Activated CD8-positive, alpha-beta memory T cell treated with anti-CD3 and anti-CD28 coated beads, Interleukin-2, amount 10 ng/mL, durations not matched to agents 7 days and 5 days (primary cell): ENCODE data around the gene DNAJB11. TPM values are rescaled to one million over a fixed set of nuclear protein-coding genes. Genes with fewer than 3 reads are reported as not detected.

ENCODE experiments used
- ATAC-seq: fragments of 150-1000 bp; cut with Tn5 transposase; one replicate; pipeline ENCODE4 v1.10.0; 2021; ENCODE audit warnings: moderate library complexity
- CTCF ChIA-PET: fragments of 350-600 bp; sonication (Branson Sonifier 250); formaldehyde crosslinking; loops from one replicate; lab custom pipeline; 2021; ENCODE audit warnings: antibody characterized with exemption; lab: Charles Lee
- DNase-seq: peaks from one replicate; pipeline ENCODE4 v3.0.0-alpha.2; 2020
- H3K27ac Mint-ChIP-seq: one replicate; pipeline ENCODE4 v1.8.0; 2021; ENCODE audit warnings: mild to moderate bottlenecking, mixed read lengths
- H3K27me3 Mint-ChIP-seq: one replicate; pipeline ENCODE4 v1.8.0; 2021; ENCODE audit warnings: mixed read lengths
- H3K36me3 Mint-ChIP-seq: one replicate; pipeline ENCODE4 v1.8.0; 2021; ENCODE audit warnings: mild to moderate bottlenecking, mixed read lengths
- H3K4me1 Mint-ChIP-seq: one replicate; pipeline ENCODE4 v1.8.0; 2021; ENCODE audit warnings: mixed read lengths
- H3K4me3 Mint-ChIP-seq: one replicate; pipeline ENCODE4 v1.8.0; 2021; ENCODE audit warnings: mild to moderate bottlenecking, moderate library complexity, mixed read lengths
- H3K9me3 Mint-ChIP-seq: one replicate; pipeline ENCODE4 v1.8.0; 2022; ENCODE audit warnings: low read depth, mixed read lengths
- total RNA-seq, 2 experiments: library from RNA; stranded (reverse); gene quantifications; one replicate each; pipeline ENCODE4 v1.2.3, GENCODE V29; 2021

The DNAJB11 gene
- total RNA-seq, 2 experiments from 2014 or later = 48.6 to 61.3 TPM

DNA sequence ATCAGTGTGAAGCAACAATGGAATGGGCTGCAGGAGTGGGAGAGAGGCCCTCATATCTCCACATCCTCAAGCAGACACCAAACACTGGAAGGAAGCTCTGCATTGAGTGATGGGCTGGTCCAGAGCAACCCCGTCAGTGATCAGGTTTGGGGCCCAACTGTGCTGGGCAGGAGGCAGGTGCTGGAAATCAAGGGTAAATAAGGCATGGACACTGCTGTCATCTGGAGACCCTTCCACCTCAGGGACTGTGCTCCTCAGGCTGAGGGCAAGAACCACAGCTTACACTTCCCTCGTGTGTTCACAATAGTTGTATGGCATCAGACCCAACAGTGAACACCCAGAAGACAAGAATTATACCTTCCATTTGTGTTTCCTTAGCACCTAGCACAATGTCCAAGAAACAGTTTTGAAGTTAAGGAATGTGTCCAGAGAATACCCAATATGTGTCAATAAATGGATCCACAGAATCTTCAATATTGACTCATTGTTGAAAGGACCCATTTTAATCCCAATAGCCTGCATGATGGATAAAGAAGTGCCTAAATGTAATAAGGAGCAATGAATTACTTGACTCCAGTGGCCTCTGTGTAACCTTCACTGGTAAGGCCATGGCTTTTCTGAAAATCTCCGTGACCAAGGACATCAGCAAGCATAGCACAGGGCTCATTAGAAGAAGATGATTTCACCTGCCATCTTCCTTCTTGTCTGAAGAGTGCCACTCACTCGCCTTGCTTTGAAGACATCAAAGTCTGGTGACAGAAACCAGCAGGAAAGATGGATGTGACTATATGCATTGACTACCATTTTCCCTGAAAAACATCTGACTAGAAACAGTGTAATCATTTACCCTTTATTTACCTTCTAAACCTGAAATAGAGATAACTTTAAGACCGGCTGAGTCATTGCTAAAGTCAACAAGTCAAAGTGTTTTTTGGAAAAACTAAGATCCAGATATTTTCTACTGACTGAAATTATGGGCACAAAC lies 35.3 kb downstream of the DNAJB11 start:
- Mint-ChIP-seq H3K4me3 (no peak overlapping the region), H3K9me3 (no peaks in the 10 kb centered on the region), H3K36me3 (no peaks in the 10 kb centered on the region), H3K27ac (no peak overlapping the region), H3K4me1 (no peaks in the 10 kb centered on the region), H3K27me3 (peaks cover 4% of the 10 kb centered on the region)
- CTCF ChIA-PET = interaction anchor here (1.1 to 3.2 kb wide), 2 partner anchors 9 to 216 kb away, joined by 3 to 20 read pairs; partner anchors contain the start of gene AHSG
- DNase-seq (no peak), ATAC-seq (no peak)

DNA sequence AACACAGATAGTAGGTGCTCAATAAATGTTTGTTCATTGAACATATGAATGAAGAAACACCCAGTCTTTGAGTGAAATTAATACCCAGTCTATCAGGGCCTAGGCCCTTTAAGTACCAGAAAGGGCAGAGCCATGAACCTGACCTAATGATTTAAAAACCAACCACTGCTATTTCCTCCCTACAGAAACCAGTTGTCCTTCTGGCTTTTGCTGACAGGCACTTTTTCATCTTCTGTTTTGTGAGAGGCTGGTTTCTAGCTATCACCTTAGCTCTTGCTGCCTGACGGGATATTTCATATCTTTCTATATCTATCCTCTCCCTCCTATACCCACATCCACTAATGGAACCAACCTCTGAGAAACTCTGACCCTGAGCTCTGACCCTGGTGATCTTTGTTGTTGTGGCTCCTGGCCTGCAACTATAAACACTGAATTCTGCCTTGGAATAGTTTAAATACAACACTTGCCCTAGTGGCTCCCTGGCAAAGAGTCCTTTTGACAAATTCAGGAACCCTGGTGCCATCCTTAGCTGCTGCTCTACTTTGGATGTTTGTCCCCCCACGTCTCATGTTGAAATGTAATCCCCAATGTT lies 38.2 kb downstream of the DNAJB11 start:
- CTCF ChIA-PET = interaction anchor here (1.4 kb wide), 1 partner anchor 8 kb away, joined by 8 read pairs; no protein-coding TSS in a partner anchor
- no peak for ATAC-seq
- H3K27me3 Mint-ChIP-seq = peaks cover 20% of the 10 kb centered on the region

DNA sequence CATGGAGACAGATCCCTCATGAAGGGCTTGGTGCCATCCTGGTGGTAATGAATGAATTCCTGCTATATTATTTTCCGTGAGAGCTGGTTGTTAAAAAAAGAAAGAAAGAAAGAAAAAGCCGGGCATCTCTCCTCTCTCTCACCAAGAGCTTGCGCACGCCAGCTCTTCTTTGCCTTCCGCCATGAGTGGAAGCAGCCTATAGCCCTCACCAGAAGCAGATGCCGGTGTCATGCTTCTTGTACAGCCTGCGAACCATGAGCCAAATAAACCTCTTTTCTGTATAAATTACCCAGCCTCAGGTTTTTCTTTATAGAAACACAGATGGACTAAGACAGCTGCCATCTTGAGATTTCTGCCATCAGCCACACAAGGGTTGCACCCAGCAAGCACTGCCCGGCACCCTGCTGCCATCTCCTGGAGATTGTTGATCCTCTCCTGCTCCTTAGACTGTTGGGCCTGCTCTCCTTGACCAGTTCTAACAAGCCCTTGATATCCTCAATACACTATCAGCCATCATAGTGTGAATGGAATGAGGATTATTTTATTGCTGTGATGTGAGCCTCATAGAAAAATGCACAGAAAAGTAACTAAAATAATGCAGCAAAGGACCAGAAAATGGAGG lies 38.8 kb downstream of the DNAJB11 start:
- Mint-ChIP-seq H3K27me3 (peaks cover 23% of the 10 kb centered on the region), H3K4me3 (no peak overlapping the region), H3K9me3 (no peaks in the 10 kb centered on the region), H3K27ac (no peak overlapping the region), H3K4me1 (peaks cover 1% of the 10 kb centered on the region), H3K36me3 (no peaks in the 10 kb centered on the region)
- CTCF ChIA-PET = interaction anchor here (0.9 to 2.0 kb wide), 3 partner anchors 8 to 212 kb away, joined by 4 to 8 read pairs (median 8); no protein-coding TSS in a partner anchor
- ATAC-seq (no peak), DNase-seq (no peak)

More for the DNA sequence above, 38.2 kb downstream of the DNAJB11 start:
- no peak overlapping the region for H3K4me3 Mint-ChIP-seq
- no peaks in the 10 kb centered on the region for H3K36me3 Mint-ChIP-seq
- DNase-seq = no peak
- H3K4me1 Mint-ChIP-seq = no peaks in the 10 kb centered on the region
- H3K9me3 Mint-ChIP-seq = no peaks in the 10 kb centered on the region
- no peak overlapping the region for H3K27ac Mint-ChIP-seq

DNA sequence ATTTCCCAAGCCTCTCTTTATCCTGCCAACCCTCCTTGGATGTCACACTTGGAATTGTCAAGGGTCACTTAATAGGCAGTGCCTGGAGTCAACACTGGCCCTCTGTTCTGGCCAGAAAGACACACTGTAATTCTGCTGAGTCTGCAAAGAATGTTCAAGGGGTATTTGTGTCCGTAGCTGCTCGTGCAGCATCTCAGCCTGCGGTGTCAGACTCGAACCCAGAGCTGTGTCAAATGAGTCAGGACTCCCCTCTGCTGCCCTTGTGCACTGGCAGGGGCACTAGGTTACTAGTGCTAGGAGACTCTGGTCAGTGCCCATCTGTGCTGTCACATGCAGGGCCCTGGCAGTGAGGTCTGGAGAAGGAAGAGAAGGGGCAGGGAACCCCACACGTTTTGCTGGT lies 41.5 kb downstream of the DNAJB11 start:
- Mint-ChIP-seq H3K36me3 (no peaks in the 10 kb centered on the region), H3K27ac (no peak overlapping the region), H3K9me3 (no peaks in the 10 kb centered on the region), H3K27me3 (peaks cover 27% of the 10 kb centered on the region), H3K4me3 (no peak overlapping the region), H3K4me1 (peaks cover 16% of the 10 kb centered on the region)
- no peak for DNase-seq
- CTCF ChIA-PET = interaction anchor here (8.1 kb wide), 1 partner anchor 208 kb away, joined by 106 read pairs; no protein-coding TSS in a partner anchor
- ATAC-seq = no peak

DNA sequence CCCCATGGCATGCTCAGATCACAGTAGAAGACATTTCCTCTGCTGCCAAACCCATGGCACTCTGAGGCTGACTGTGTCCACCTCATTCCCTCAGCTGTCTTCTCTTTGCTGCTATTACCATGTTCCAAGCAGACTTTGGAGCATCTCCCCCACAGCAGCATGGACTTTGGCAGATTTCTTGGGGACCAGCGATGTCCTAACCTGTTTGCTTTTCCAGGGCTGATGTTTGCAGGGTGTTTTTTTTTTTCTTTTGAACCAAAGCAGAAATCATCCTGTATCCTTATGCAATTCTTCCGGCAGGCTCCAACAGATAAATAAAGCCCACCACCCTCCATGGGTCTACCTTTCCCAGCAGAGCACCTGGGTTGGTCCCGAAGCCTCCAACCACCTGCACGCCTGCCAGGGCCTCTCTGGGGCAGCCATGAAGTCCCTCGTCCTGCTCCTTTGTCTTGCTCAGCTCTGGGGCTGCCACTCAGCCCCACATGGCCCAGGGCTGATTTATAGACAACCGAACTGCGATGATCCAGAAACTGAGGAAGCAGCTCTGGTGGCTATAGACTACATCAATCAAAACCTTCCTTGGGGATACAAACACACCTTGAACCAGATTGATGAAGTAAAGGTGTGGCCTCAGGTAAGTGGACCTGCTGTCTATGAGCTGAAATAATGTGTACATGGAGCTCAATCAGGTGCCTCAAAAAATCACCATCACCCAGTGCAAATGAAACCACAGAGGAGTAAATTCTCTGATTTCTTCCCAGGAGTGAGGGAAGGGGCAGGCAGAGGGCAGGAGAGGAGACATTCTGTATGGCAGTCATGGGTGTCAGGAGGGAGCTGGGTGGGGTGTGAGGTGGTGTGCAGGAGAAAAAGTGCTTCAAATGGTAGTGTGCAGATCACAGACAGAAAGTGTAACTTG lies 42.5 kb downstream of the DNAJB11 start, which contains the start of gene AHSG:
Gene AHSG (plus strand): TSS at position 340 of the 916 bp plus-strand sequence. CDS start 82 bp downstream, at position 422.
- H3K4me3 Mint-ChIP-seq = no peak within 1 kb of the TSS
- H3K4me1 Mint-ChIP-seq = peaks cover 21% of the 10 kb centered on the region
- no peak for DNase-seq
- H3K27ac Mint-ChIP-seq = no peak within 1 kb of the TSS
- H3K36me3 Mint-ChIP-seq = no peaks in the 10 kb centered on the region
- CTCF ChIA-PET = interaction anchor here (1.0 to 8.1 kb wide), 7 partner anchors 9 to 214 kb away, joined by 3 to 106 read pairs (median 16); partner anchors contain the start of gene EIF4A2
- peaks cover 36% of the 10 kb centered on the region for H3K27me3 Mint-ChIP-seq
- ATAC-seq = no peak
- H3K9me3 Mint-ChIP-seq = no peaks in the 10 kb centered on the region

DNA sequence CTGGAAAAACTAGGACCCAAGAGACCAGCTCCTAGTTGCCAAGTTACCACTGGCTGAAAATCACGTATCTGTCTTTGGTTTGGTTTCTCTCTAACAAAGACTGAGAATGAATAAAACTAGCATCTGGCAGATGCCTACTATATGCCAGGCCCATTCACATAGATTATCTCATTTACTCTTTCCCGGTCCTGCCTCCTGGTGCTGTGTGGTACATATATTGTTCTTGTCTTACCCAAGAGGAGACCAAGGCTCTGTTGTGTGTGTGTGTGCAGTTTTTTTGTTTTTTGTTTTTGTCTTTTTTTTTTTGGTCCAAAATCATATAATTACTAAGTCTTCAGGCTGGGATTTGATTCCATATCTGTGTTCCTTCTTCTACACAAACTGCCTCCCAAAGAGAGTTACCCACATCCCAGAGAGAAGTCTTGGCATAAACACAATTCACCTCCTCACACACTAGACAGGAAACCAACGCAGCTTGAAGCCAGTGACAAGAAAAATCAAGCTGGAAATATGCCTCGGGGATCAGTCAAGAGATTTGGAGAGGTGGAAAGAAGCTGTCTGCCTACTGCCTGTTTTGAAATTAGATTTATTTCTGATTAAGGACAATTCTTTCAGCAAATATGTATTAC lies 43.2 kb downstream of the DNAJB11 start:
- Mint-ChIP-seq H3K36me3 (no peaks in the 10 kb centered on the region), H3K27ac (no peak overlapping the region), H3K4me1 (peaks cover 21% of the 10 kb centered on the region), H3K9me3 (no peaks in the 10 kb centered on the region), H3K4me3 (no peak overlapping the region), H3K27me3 (peaks cover 43% of the 10 kb centered on the region)
- ATAC-seq (no peak), DNase-seq (no peak)
- CTCF ChIA-PET = interaction anchor here (1.0 to 8.1 kb wide), 22 partner anchors 9 to 630 kb away, joined by 3 to 106 read pairs (median 7); partner anchors contain the start of genes DNAJB11, EIF4A2 and RPL39L

DNA sequence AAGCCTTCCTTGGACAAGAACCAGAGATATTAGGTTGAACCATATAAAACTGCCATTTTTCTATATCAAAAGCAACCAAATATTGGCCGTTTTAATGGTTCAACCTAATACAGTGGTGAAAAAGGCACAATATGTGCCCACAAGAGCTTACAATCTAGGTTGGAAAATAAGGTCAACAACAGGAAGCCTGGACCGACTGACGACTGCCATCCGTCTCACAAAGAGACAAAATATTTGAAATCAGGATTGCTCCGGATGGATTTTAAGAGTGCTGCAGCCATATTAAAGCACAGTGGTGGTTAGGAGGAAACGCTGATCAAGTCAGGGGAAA lies 43.7 kb downstream of the DNAJB11 start:
- Mint-ChIP-seq H3K4me3 (peak overlapping the region; percentile 11), H3K9me3 (no peaks in the 10 kb centered on the region), H3K27me3 (peaks cover 45% of the 10 kb centered on the region), H3K4me1 (peaks cover 21% of the 10 kb centered on the region), H3K36me3 (no peaks in the 10 kb centered on the region), H3K27ac (no peak overlapping the region)
- CTCF ChIA-PET = interaction anchor here (0.7 to 8.1 kb wide), 40 partner anchors 9 to 670 kb away, joined by 3 to 106 read pairs (median 5); partner anchors contain the start of genes DNAJB11, EIF4A2, RFC4 and RPL39L
- no peak for DNase-seq
- no peak for ATAC-seq

DNA sequence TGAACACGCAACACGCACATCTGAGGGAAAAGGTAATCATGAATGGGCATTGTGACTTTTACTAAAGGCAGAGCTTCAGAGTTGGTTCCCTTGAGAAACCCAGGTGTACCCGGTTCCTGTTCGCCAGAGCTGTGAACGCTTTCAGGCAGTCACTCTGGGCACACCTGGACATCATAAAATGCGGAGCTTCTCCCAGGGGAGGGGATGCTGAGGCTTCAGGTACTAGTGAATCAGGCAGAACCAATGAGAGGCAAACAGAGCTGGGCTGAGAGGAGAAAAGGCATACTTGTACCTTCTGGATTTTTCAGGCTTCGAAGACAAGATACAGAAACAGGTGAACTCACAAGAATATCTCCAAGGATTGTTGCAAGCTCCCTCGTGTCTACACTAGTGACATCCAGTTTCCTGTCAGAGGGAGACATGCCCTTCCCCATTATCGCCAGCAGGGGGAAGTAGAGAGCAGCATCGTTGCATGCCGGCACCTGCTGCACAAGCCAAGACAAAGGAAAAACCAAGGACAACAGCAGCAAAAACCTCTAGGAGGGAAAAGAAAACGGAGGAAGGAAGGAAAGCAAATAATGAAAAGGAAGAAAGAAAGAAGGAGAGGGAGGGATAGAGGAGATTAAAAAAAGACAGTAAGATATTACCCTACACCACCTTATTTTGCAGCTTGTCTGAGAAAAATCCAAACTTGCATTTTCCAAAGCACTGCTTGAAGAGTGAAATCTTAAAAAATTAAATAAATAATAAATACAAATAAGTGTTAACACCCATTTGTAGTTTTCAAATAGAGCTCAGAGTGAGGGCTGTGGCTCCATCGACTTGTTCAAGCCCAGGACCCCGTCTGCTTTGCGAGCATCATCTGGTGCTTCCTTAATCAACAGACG lies 44.3 kb downstream of the DNAJB11 start:
- H3K4me3 Mint-ChIP-seq = peak overlapping the region; percentile 11
- CTCF ChIA-PET = interaction anchor here (0.7 to 8.1 kb wide), 41 partner anchors 8 to 671 kb away, joined by 3 to 106 read pairs (median 5); partner anchors contain the start of genes DNAJB11, EIF4A2, RFC4 and RPL39L
- peak; percentile 83 for DNase-seq
- H3K36me3 Mint-ChIP-seq = no peaks in the 10 kb centered on the region
- H3K27me3 Mint-ChIP-seq = peaks cover 45% of the 10 kb centered on the region
- ATAC-seq = peak; percentile 70
- no peak overlapping the region for H3K27ac Mint-ChIP-seq
- no peaks in the 10 kb centered on the region for H3K9me3 Mint-ChIP-seq
- H3K4me1 Mint-ChIP-seq = peaks cover 21% of the 10 kb centered on the region

DNA sequence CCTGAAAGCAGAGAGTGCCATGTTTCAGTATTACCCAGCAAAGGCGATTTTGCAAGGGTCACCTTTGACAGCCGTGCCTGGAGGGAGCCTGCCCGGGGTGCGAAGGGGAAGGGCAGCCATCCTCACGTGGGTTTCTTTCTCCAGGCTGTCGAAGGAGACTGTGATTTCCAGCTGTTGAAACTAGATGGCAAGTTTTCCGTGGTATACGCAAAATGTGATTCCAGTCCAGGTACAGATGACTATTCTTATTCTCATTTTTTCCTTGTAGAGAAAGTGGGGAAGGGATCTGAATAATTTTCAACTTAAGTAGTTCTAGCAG lies 45.7 kb downstream of the DNAJB11 start:
- peaks cover 21% of the 10 kb centered on the region for H3K4me1 Mint-ChIP-seq
- no peak for ATAC-seq
- H3K9me3 Mint-ChIP-seq = no peaks in the 10 kb centered on the region
- H3K4me3 Mint-ChIP-seq = no peak overlapping the region
- CTCF ChIA-PET = interaction anchor here (0.5 to 8.1 kb wide), 45 partner anchors 9 to 672 kb away, joined by 3 to 106 read pairs (median 5); partner anchors contain the start of genes DNAJB11, EIF4A2, HRG and RFC4
- H3K27me3 Mint-ChIP-seq = peaks cover 48% of the 10 kb centered on the region
- no peak overlapping the region for H3K27ac Mint-ChIP-seq
- no peaks in the 10 kb centered on the region for H3K36me3 Mint-ChIP-seq
- DNase-seq = no peak

DNA sequence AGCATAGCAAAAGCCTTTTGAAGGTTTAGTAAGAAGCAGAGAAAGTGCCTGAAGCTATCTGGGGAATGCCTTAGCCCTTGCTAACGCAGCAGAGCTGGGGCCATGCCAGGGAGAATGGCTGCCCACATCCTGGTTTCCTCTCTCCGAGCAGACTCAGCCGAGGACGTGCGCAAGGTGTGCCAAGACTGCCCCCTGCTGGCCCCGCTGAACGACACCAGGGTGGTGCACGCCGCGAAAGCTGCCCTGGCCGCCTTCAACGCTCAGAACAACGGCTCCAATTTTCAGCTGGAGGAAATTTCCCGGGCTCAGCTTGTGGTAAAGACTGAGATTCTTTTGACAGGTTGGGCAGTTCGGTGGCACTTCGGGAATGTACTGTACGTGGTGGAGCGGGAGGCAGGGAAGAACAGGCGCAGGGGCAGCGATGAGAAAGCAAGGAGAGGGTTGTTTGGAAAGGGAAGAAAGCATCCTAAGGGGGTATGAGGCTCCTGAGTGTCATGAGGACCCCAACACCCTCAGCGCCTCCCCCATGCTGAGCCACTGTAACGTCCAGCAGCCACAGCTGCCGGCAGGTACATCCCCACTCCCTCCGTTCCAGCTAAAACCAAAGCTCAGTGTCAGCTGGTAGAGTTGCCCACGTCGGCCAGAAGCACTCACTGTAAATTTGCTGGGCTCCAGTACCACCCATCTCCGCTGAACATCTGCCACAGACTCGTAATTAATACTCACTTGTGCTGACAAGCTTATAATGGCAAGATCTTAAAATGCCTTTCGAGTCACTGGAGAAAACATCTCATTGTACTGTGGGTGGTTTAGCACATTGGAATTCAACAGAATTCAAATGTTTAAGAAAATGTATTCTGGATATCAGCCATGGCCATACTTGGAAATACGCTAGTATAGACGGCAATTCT lies 46.8 kb downstream of the DNAJB11 start:
- Mint-ChIP-seq H3K27ac (no peak overlapping the region), H3K36me3 (no peaks in the 10 kb centered on the region), H3K4me1 (peaks cover 21% of the 10 kb centered on the region), H3K9me3 (no peaks in the 10 kb centered on the region), H3K4me3 (peak overlapping the region; percentile 26), H3K27me3 (peaks cover 50% of the 10 kb centered on the region)
- peak; percentile 89 for DNase-seq
- CTCF ChIA-PET = interaction anchor here (0.5 to 8.1 kb wide), 71 partner anchors 8 to 686 kb away, joined by 3 to 106 read pairs (median 4); partner anchors contain the start of genes DNAJB11, EIF4A2, FETUB and HRG
- ATAC-seq = peak; percentile 98
